Mucosa of stomach (tissue), 1 donor: ENCODE results near the gene TMEM236.

Source experiments
- H3K27me3 ChIP-seq: one replicate; pipeline ENCODE4 v1.7.0; 2013; ENCODE audit warnings: mild to moderate bottlenecking, low read length; ENCODE audit not compliant: control insufficient read depth, insufficient read depth
- H3K36me3 ChIP-seq: one replicate; pipeline ENCODE4 v1.7.0; 2013; ENCODE audit warnings: low read length; ENCODE audit not compliant: control insufficient read depth, insufficient read depth
- H3K4me1 ChIP-seq: one replicate; pipeline ENCODE4 v1.7.0; 2013; ENCODE audit warnings: mild to moderate bottlenecking, low read length; ENCODE audit not compliant: control insufficient read depth, insufficient read depth
- H3K4me3 ChIP-seq: one replicate; pipeline ENCODE4 v1.7.0; 2013; ENCODE audit warnings: low read length
- H3K9ac ChIP-seq: one replicate; pipeline ENCODE4 v1.7.0; 2013; ENCODE audit warnings: mild to moderate bottlenecking, low read length, moderate library complexity
- H3K9me3 ChIP-seq: one replicate; pipeline ENCODE4 v1.7.0; 2013; ENCODE audit warnings: mild to moderate bottlenecking, low read length, moderate library complexity; ENCODE audit not compliant: control insufficient read depth
- donor health status: Pancreatic carcinoma.

Gene TMEM236

GRCh38 chr10:17744341-17744861, 7.6 kb upstream of the TMEM236 start:
- Histone ChIP-seq H3K4me3 (no peak overlapping the region), H3K4me1 (peaks cover 7% of the 10 kb centered on the region), H3K27me3 (no peaks in the 10 kb centered on the region), H3K36me3 (no peaks in the 10 kb centered on the region), H3K9ac (no peak overlapping the region), H3K9me3 (no peaks in the 10 kb centered on the region)

DNA sequence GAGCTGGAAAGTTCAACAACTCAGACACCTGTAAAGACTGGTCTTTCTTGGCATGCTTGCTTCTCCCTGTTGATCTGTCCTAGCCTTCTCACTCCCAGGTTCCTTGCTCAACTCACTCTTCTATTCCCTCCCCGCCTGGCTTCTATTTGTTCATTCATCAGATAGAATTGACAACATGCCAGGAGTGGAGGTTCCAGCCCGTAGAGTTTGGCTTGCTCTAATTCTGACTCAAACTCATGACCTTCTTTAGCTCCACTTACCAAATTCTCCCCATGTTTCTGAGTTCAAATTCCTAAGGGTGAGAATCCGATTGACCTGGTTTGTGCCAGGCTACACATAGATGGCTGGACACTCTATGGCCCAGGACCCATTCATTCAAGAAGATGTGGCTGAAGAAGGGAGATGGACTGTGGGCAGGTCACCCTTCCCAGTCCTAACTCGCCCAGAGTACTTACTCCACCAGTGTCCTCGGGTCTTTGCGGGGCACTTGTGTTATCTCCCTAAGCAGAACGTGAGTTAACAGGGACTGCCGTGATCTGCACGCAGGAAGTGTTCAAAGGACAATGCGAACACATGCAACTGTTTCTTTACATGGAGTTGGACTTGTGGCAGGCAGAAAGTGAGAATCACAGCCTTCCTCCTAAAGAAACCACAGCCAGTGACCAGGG, 4.0 kb upstream of the TMEM236 start:
- no peak overlapping the region for H3K4me3 ChIP-seq
- H3K4me1 ChIP-seq: peaks cover 7% of the 10 kb centered on the region
- no peak overlapping the region for H3K9ac ChIP-seq

GRCh38 chr10:17749890-17750289, 2.1 kb upstream of the TMEM236 start:
- Histone ChIP-seq H3K4me3 (no peak overlapping the region), H3K27me3 (no peaks in the 10 kb centered on the region), H3K9ac (no peak overlapping the region), H3K36me3 (no peaks in the 10 kb centered on the region), H3K4me1 (peaks cover 7% of the 10 kb centered on the region), H3K9me3 (no peaks in the 10 kb centered on the region)

More for the DNA sequence above, 4.0 kb upstream of the TMEM236 start:
- H3K36me3 ChIP-seq: no peaks in the 10 kb centered on the region
- no peaks in the 10 kb centered on the region for H3K9me3 ChIP-seq
- no peaks in the 10 kb centered on the region for H3K27me3 ChIP-seq

DNA sequence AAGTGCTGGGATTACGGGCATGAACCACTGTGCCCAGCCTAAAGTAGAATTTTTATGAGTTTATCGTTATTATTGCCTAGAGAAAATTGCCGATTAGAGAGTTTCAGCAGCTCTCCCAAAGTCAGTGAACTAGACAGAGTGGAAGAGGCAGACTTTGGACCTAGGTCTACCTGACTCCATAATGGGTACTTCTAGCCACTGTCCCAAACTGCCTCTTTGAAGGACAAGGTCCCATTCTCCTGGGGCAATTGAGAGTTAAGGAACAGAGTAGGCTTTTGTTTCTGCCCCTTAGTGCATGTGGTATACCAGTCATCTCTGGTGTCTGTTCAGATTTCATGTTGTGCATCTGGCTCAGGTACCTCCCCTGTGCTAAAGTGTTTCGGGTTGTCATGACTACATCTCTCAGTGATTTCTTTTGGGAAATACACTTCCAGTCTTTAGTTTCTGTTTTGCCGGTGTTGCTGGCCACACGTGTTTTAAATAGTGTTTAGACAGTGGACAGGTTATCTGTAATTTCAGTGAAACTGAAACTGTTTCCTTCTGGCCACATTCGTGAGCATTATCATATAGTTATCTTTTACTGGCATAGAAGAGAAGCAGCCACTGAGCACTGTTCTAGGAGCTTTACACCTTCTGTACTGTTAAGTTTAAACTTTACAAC, 4.7 kb downstream of the TMEM236 start:
- no peaks in the 10 kb centered on the region for H3K9me3 ChIP-seq
- no peak overlapping the region for H3K4me3 ChIP-seq
- H3K9ac ChIP-seq: peak overlapping the region; percentile 13
- H3K27me3 ChIP-seq: no peaks in the 10 kb centered on the region
- no peaks in the 10 kb centered on the region for H3K36me3 ChIP-seq
- H3K4me1 ChIP-seq: peaks cover 9% of the 10 kb centered on the region

- no peaks in the 10 kb centered on the region for H3K27me3 ChIP-seq
- no peaks in the 10 kb centered on the region for H3K36me3 ChIP-seq
- no peaks in the 10 kb centered on the region for H3K9me3 ChIP-seq
- H3K9ac ChIP-seq: no peak overlapping the region
- H3K4me1 ChIP-seq: peaks cover 9% of the 10 kb centered on the region
- no peak overlapping the region for H3K4me3 ChIP-seq
Observed at GRCh38 chr10:17758200-17758599, 6.2 kb downstream of the TMEM236 start.

GRCh38 chr10:17758896-17759295, 6.9 kb downstream of the TMEM236 start:
- Histone ChIP-seq H3K4me3 (no peak overlapping the region), H3K9me3 (no peaks in the 10 kb centered on the region), H3K4me1 (peaks cover 9% of the 10 kb centered on the region), H3K27me3 (no peaks in the 10 kb centered on the region), H3K9ac (no peak overlapping the region), H3K36me3 (no peaks in the 10 kb centered on the region)

DNA sequence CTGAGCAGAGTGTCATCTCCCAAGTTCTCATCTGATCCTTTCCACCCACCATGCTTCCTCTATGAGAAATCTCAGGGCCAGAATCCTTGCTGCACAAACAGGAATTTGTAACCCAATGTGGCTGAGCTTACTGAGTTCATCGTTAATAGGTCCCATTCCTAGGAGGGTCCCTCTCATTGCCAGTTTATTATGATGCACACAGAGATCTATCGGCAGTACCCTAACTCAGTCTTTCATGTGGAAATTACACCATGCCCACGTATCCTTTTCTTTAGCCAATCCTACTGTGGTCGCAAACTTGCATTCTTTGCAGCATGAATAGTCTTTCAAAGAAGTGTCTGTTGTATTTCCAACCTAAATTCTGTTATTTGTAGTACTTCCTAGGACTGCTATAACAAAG, 12.1 kb downstream of the TMEM236 start:
- H3K9ac ChIP-seq: no peak overlapping the region
- H3K36me3 ChIP-seq: no peaks in the 10 kb centered on the region
- no peaks in the 10 kb centered on the region for H3K27me3 ChIP-seq
- H3K9me3 ChIP-seq: no peaks in the 10 kb centered on the region
- H3K4me3 ChIP-seq: no peak overlapping the region
- peaks cover under 1% of the 10 kb centered on the region for H3K4me1 ChIP-seq

DNA sequence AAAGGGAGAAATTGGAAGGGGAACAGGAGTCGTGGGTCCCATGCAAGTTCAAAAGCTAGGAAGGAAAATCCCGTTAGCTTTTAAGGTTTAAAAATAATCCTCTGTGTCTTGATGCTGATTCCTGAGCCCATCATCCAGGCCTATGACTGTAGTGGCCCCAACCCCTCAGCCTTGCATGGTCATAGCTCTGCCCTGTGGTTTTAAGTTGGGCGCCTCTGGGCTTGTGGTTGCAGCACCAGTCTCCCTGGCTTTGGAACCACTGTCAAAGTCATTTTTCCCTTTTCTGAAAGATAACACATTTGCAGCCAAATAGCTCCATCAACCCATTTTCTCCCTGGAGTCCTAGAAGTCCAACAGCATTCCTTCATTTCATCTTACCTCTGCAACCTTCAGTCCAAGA, 13.6 kb downstream of the TMEM236 start:
- Histone ChIP-seq H3K9ac (no peak overlapping the region), H3K4me1 (no peaks in the 10 kb centered on the region), H3K9me3 (no peaks in the 10 kb centered on the region), H3K27me3 (no peaks in the 10 kb centered on the region), H3K4me3 (no peak overlapping the region), H3K36me3 (no peaks in the 10 kb centered on the region)

DNA sequence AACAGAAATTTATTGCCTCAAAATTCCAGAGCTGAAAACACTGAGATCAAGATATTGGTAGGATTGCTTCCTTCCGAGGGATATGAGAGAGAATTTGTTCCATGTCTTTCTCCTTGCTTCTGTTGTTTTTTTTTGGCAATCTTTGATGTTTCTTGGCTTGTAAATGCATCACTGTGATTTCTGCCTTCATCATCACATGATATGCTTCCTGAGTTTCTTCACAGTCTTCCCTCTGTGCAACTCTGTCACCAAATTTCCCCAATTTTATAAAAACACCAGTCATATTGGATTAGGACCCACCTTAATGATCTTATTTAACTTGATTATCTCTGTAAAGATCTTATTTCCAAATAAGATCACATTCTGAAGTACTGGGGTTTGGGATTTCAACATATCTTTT, 14.7 kb downstream of the TMEM236 start:
- no peaks in the 10 kb centered on the region for H3K27me3 ChIP-seq
- no peak overlapping the region for H3K9ac ChIP-seq
- no peaks in the 10 kb centered on the region for H3K36me3 ChIP-seq
- H3K9me3 ChIP-seq: no peaks in the 10 kb centered on the region
- no peaks in the 10 kb centered on the region for H3K4me1 ChIP-seq
- no peak overlapping the region for H3K4me3 ChIP-seq

- H3K9ac ChIP-seq: no peak overlapping the region
- H3K27me3 ChIP-seq: no peaks in the 10 kb centered on the region
- H3K4me1 ChIP-seq: no peaks in the 10 kb centered on the region
- H3K36me3 ChIP-seq: no peaks in the 10 kb centered on the region
- no peak overlapping the region for H3K4me3 ChIP-seq
- no peaks in the 10 kb centered on the region for H3K9me3 ChIP-seq
Observed at GRCh38 chr10:17768496-17768895, 16.5 kb downstream of the TMEM236 start.

GRCh38 chr10:17768957-17769356, 17.0 kb downstream of the TMEM236 start:
- H3K27me3 ChIP-seq: no peaks in the 10 kb centered on the region
- no peak overlapping the region for H3K9ac ChIP-seq
- no peak overlapping the region for H3K4me3 ChIP-seq
- no peaks in the 10 kb centered on the region for H3K4me1 ChIP-seq
- no peaks in the 10 kb centered on the region for H3K9me3 ChIP-seq
- H3K36me3 ChIP-seq: no peaks in the 10 kb centered on the region

DNA sequence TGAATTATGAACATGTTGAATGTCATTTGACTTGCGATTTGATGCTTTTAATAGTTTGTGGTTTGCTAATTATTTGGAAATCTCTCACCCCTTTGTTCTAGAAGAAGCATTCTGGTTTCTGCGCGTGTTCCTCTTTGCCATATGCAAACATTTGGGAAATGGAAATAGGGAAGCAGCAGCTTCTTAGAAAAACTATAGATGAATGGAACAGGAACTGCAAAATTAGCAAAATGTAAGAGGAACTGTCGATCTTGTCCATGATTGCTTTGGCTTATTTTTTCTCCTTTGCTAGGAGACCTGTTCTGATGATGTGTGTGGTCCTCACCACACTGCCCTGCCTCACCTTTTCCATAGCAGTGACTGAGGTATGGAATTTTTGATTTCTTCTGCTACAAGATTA, 19.0 kb downstream of the TMEM236 start:
- H3K9me3 ChIP-seq: no peaks in the 10 kb centered on the region

More for the DNA sequence above, 19.0 kb downstream of the TMEM236 start:
- no peak overlapping the region for H3K9ac ChIP-seq
- no peaks in the 10 kb centered on the region for H3K4me1 ChIP-seq
- H3K4me3 ChIP-seq: no peak overlapping the region
- no peaks in the 10 kb centered on the region for H3K36me3 ChIP-seq
- H3K27me3 ChIP-seq: no peaks in the 10 kb centered on the region
